Thyroid gland (tissue), 4 donors: Measurements from ENCODE around the gene FBXL13. TPM values are rescaled to one million over a fixed set of nuclear protein-coding genes. Genes with fewer than 3 reads are reported as not detected.

Experiments used
- DNase-seq, 2 donors: peaks; one replicate each; pipeline ENCODE4 v3.0.0-alpha.2; 2019
- H3K27ac ChIP-seq, 3 donors: fragments of 200-600 bp; sonication (generic); 1 replicate in 2 of 3; 2 replicates in 1 of 3; pipeline ENCODE4 v1.5.1; 2016 to 2019; ENCODE audit warnings: mild to moderate bottlenecking in 1 of 3, moderate library complexity in 1 of 3
- H3K27me3 ChIP-seq: fragments of 200-600 bp; sonication (generic); one replicate; pipeline ENCODE4 v1.5.1; 2019
- H3K36me3 ChIP-seq, 2 donors: fragments of 200-600 bp; sonication (generic); one replicate each; pipeline ENCODE4 v1.5.1; 2016 to 2019
- H3K4me1 ChIP-seq, 2 donors: fragments of 200-600 bp; sonication (generic); one replicate each; pipeline ENCODE4 v1.5.1; 2017 to 2019
- H3K4me3 ChIP-seq, 3 donors: fragments of 200-600 bp; sonication (generic); replicated peaks in 1 of 3; 1 replicate in 2 of 3; 2 replicates in 1 of 3; pipeline ENCODE4 v1.5.1; 2016; ENCODE audit warnings: mild to moderate bottlenecking in 1 of 3
- H3K9me3 ChIP-seq: fragments of 200-600 bp; sonication (generic); one replicate; pipeline ENCODE4 v1.5.1; 2017
- POLR2A ChIP-seq, 2 donors: fragments of 450-650 bp; IDR thresholded peaks; one replicate each; pipeline ENCODE4 v1.6.1; 2017; ENCODE audit warnings: antibody characterized with exemption in 2 of 2, mild to moderate bottlenecking in 2 of 2, moderate library complexity in 1 of 2
- WGBS, 2 donors: methylation state at CpG; one replicate each; pipeline ENCODE4 v1.1.5; 2017; 5-methylcytosine and 5-hydroxymethylcytosine counted together
- intact Hi-C: fragments of 100-400 bp; cut with DNase I; formaldehyde crosslinking; loops from one replicate; pipeline ENCODE4 v1.15.1; 2023
- total RNA-seq, 4 donors: library from RNA; depleted of rRNA; stranded (reverse); fragments of >200 nt; gene quantifications; one replicate each; pipeline ENCODE4 v1.2.3, GENCODE V29; 2016
- TF ChIP-seq, protein P1 (sequence below), 6 experiments: fragments of 200-600 bp in 3 of 6; fragments of 450-650 bp in 3 of 6; sonication (generic) in 3 of 6; IDR thresholded peaks; one replicate each; pipeline ENCODE4 v1.5.1; 2016 to 2019; ENCODE audit warnings: antibody characterized with exemption in 6 of 6, mild to moderate bottlenecking in 2 of 6, inconsistent platforms in 1 of 6, moderate library complexity in 1 of 6

FBXL13 gene
- total RNA-seq, 4 donors from 2014 or later = 4.2 to 9.6 (median 5.0) TPM

DNA sequence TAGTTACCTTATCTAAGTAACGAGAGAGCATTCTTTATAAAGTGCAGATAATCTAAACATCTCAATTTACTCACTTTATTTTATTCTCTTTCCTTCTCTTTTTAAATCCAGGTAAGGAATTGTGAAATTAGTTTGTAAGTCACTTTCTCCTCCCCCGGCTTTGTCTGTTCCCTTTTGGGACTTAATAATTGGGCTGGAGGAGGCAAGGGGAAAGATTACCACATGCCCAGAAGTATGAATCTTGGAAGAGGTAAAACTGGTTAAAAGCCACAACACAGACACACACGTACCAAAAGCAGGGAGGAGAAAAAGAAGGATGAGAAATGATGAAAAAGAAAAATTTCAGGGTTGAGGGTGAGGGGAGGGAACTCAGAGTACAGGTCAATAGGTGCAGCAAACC, 225.1 kb downstream of the FBXL13 start:
- Histone ChIP-seq H3K4me1 (no peaks in the 10 kb centered on the region), H3K9me3 (no peaks in the 10 kb centered on the region), H3K27me3 (no peaks in the 10 kb centered on the region), H3K4me3 (no peak overlapping the region), H3K27ac (no peak overlapping the region), H3K36me3 (no peaks in the 10 kb centered on the region)
- 80 to 87% methylated on average over 3 of the region's 3 CpGs for WGBS, 2 donors
- no peak for TF ChIP-seq POLR2A (IDR thresholded peaks at IDR 0.05)
- TF ChIP-seq, protein P1, sequence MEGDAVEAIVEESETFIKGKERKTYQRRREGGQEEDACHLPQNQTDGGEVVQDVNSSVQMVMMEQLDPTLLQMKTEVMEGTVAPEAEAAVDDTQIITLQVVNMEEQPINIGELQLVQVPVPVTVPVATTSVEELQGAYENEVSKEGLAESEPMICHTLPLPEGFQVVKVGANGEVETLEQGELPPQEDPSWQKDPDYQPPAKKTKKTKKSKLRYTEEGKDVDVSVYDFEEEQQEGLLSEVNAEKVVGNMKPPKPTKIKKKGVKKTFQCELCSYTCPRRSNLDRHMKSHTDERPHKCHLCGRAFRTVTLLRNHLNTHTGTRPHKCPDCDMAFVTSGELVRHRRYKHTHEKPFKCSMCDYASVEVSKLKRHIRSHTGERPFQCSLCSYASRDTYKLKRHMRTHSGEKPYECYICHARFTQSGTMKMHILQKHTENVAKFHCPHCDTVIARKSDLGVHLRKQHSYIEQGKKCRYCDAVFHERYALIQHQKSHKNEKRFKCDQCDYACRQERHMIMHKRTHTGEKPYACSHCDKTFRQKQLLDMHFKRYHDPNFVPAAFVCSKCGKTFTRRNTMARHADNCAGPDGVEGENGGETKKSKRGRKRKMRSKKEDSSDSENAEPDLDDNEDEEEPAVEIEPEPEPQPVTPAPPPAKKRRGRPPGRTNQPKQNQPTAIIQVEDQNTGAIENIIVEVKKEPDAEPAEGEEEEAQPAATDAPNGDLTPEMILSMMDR (IDR thresholded peaks at IDR 0.05) = no peak
- DNase-seq = no peak
- intact Hi-C loops = no loop called here

DNA sequence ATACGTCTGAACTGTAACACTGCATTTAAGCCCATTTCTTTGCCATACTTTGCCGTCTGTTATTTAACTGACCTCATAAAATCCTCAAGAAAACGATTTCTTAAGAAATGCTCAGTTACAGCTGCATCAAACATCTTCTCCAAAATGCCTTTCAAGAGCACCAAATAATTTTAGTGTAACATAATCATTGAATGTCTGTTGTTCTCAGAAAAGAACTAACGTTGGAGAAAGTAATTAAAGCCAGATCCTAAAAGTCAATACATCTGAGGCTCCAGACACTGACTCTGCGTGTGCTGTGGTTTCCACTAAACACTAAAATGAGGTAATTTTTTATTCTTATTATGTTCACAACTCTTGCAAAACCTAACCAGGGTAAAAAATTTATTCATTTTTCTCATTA, 225.5 kb downstream of the FBXL13 start:
- Histone ChIP-seq H3K4me3 (no peak overlapping the region), H3K9me3 (no peaks in the 10 kb centered on the region), H3K27ac (no peak overlapping the region), H3K4me1 (no peaks in the 10 kb centered on the region), H3K36me3 (no peaks in the 10 kb centered on the region), H3K27me3 (no peaks in the 10 kb centered on the region)
- TF ChIP-seq, protein P1 (IDR thresholded peaks at IDR 0.05) = no peak
- TF ChIP-seq POLR2A (IDR thresholded peaks at IDR 0.05) = no peak
- DNase-seq = no peak
- intact Hi-C loops = no loop called here
- whole genome bisulfite sequencing, 2 donors = 79 to 82% methylated on average over 5 of the region's 5 CpGs

DNA sequence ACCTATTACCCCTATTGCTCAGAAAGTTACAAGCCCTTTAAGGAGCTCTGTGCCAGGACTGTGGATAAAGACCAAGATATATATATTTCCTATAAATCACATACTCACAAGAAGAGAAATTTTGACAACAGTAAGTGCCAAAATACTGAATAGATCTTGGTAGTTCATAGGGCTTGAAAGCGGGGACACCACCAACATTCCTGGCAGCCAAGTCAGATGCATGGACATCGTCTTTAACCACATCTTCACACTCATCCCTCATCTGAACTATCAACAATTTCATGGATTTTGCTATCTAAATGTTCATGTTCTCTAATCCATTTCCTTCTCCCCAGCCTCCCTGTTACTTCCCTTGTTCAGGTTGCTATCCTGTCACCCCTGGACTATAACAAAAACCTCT, 229.2 kb downstream of the FBXL13 start:
- 94 to 95% methylated on average over 2 of the region's 2 CpGs for WGBS, 2 donors

DNA sequence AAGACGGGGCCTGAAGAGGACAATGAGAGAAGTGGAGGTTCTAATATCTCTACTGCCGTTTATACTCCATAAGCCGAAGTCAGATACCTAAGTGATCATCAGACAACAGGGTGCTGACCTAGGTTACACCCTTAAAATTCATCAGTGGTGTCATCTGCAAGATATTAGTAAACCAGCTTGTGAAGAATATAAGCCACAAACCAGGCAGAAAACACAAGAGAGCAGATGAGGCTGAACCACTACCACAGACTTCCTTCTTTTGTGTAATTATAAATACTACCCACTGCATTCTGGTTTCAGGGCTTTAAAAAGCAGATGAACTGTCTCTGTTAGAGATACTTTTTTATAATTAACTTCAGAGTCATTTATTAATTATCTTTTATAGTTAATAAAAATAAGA, 230.7 kb downstream of the FBXL13 start:
- Histone ChIP-seq H3K4me1 (no peaks in the 10 kb centered on the region), H3K36me3 (no peaks in the 10 kb centered on the region), H3K27ac (no peak overlapping the region), H3K9me3 (no peaks in the 10 kb centered on the region), H3K4me3 (no peak overlapping the region), H3K27me3 (no peaks in the 10 kb centered on the region)
- no peak for DNase-seq
- 93 to 96% methylated on average over 3 of the region's 3 CpGs for WGBS, 2 donors
- TF ChIP-seq POLR2A (IDR thresholded peaks at IDR 0.05) = no peak
- TF ChIP-seq, protein P1 (IDR thresholded peaks at IDR 0.05) = no peak
- intact Hi-C loops = no loop called here

More for the DNA sequence above, 229.2 kb downstream of the FBXL13 start:
- DNase-seq = no peak
- intact Hi-C loops = no loop called here
- Histone ChIP-seq H3K4me1 (no peaks in the 10 kb centered on the region), H3K4me3 (no peak overlapping the region), H3K27ac (no peak overlapping the region), H3K9me3 (no peaks in the 10 kb centered on the region), H3K27me3 (no peaks in the 10 kb centered on the region), H3K36me3 (no peaks in the 10 kb centered on the region)
- TF ChIP-seq, protein P1 (IDR thresholded peaks at IDR 0.05) = no peak
- TF ChIP-seq POLR2A (IDR thresholded peaks at IDR 0.05) = no peak

DNA sequence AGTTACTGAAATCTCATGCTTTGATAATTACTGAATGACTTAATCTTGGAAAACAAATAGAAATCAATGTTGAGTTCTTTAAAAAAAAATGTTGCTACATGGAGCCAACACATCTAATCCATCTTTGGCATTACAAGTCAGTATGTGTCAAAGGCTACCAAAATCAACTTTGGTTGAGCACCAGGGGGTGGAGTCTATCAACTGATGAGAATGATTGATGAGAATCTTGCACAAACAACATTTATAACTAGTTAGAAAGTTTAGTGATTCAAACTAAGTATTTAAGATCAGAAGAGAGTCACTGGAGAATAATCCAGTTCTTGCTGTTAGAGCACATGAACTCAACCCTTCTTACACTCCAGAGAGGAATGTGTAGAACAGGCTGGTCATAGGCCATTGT, 232.3 kb downstream of the FBXL13 start:
- H3K9me3 ChIP-seq = no peaks in the 10 kb centered on the region
- H3K27me3 ChIP-seq = no peaks in the 10 kb centered on the region
- intact Hi-C loops = no loop called here
- DNase-seq = no peak
- TF ChIP-seq POLR2A (IDR thresholded peaks at IDR 0.05) = no peak
- TF ChIP-seq, protein P1 (IDR thresholded peaks at IDR 0.05) = no peak
- H3K4me1 ChIP-seq = no peaks in the 10 kb centered on the region
- no peak overlapping the region for H3K4me3 ChIP-seq
- H3K27ac ChIP-seq = no peak overlapping the region
- H3K36me3 ChIP-seq = no peaks in the 10 kb centered on the region
